ENCODE measurements around the gene USE1.

DNA sequence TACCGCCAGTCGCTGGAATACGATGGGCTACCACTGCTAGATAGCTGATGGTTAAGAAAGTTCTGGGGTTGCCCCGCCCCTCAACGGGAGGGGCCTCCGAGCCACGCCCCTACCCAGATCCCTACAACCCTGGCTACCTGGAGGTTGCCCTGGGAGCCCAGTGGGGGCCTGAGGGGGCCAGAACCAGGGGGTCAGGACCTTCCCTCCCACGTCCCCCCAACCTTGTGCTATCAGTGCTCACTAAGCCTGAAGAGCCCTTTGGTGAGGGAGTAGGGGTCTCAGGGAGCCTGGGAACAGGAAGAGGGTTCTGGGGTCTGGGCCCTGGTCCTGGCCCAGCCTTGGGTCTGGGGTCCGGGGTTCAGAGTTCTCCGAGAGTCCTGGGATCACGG, 19.7 kb downstream of the USE1 start:
- TF ChIP-seq CTCF (IDR thresholded peaks at IDR 0.05) (no peak), POLR2A (IDR thresholded peaks at IDR 0.05) (no peak)
